Measurements from ENCODE around the gene NOD2.

DNA sequence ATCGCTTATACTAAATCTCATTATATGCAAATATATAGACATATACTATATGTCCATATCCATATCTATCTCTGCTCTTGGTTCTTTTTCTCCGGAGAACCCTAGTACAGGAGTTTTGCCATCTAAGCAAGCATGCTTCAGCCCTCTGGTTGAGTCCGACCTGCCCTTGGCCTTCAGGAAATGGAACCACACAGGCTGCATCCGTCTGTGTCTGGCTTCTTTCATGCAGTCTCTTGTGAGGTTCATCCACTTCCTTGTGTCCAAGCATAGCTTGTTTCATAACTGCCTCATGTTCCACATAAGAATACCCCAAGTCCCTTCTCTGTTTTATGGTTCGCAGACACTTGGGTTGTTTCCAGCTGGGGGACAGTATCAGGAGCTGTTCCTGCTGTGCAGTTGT lies 29.1 kb upstream of the NOD2 start:
- TF ChIP-seq, protein P1, sequence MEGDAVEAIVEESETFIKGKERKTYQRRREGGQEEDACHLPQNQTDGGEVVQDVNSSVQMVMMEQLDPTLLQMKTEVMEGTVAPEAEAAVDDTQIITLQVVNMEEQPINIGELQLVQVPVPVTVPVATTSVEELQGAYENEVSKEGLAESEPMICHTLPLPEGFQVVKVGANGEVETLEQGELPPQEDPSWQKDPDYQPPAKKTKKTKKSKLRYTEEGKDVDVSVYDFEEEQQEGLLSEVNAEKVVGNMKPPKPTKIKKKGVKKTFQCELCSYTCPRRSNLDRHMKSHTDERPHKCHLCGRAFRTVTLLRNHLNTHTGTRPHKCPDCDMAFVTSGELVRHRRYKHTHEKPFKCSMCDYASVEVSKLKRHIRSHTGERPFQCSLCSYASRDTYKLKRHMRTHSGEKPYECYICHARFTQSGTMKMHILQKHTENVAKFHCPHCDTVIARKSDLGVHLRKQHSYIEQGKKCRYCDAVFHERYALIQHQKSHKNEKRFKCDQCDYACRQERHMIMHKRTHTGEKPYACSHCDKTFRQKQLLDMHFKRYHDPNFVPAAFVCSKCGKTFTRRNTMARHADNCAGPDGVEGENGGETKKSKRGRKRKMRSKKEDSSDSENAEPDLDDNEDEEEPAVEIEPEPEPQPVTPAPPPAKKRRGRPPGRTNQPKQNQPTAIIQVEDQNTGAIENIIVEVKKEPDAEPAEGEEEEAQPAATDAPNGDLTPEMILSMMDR (IDR thresholded peaks at IDR 0.05), result no peak
- no peak for TF ChIP-seq POLR2A (IDR thresholded peaks at IDR 0.05)
- no peak for TF ChIP-seq POLR2AphosphoS5 (IDR thresholded peaks at IDR 0.05)

All from upper lobe of left lung (tissue), 4 donors.